Mesenchymal stem cell (in vitro differentiated cells and primary cell): ENCODE measurements around the gene VRK2.
A peak's percentile ranks its signal among the peaks of the same experiment; 100 is the strongest.

ENCODE experiments used
- DNase-seq: peaks from one replicate; pipeline ENCODE4 v3.0.0-alpha.2; 2013
- H2AFZ ChIP-seq: one replicate; pipeline ENCODE4 v1.6.1; 2013; ENCODE audit warnings: low read depth, mild to moderate bottlenecking, control low read depth, inconsistent platforms, low read length, moderate library complexity
- H2AK5ac ChIP-seq: 2 replicates; pipeline ENCODE4 v1.6.1; 2013; ENCODE audit warnings: low read length, moderate library complexity, mild to moderate bottlenecking, inconsistent platforms; ENCODE audit not compliant: severe bottlenecking
- H2BK120ac ChIP-seq: one replicate; pipeline ENCODE4 v1.6.1; 2013; ENCODE audit warnings: low read depth, mild to moderate bottlenecking, inconsistent platforms, low read length, moderate library complexity
- H2BK12ac ChIP-seq, 2 experiments: one replicate each; pipeline ENCODE4 v1.6.1; 2013; ENCODE audit warnings: inconsistent platforms in 2 of 2, low read length in 2 of 2, mild to moderate bottlenecking in 2 of 2, moderate library complexity in 2 of 2, control low read depth in 1 of 2
- H2BK15ac ChIP-seq: one replicate; pipeline ENCODE4 v1.6.1; 2013; ENCODE audit warnings: mild to moderate bottlenecking, low read depth, inconsistent platforms; ENCODE audit not compliant: poor library complexity, severe bottlenecking
- H2BK5ac ChIP-seq: 2 replicates; pipeline ENCODE4 v1.6.1; 2013; ENCODE audit warnings: low read depth, mild to moderate bottlenecking, low read length, control low read depth, inconsistent platforms; ENCODE audit not compliant: poor library complexity, severe bottlenecking
- H3K14ac ChIP-seq, 2 experiments: one replicate each; pipeline ENCODE4 v1.6.1; 2013; ENCODE audit warnings: inconsistent platforms in 2 of 2, low read length in 2 of 2, control low read depth in 1 of 2, mild to moderate bottlenecking in 1 of 2, moderate library complexity in 1 of 2
- H3K18ac ChIP-seq, 2 experiments: one replicate each; pipeline ENCODE4 v1.6.1; 2013; ENCODE audit warnings: inconsistent platforms in 2 of 2, low read length in 2 of 2, control low read depth in 1 of 2, low read depth in 1 of 2, mild to moderate bottlenecking in 1 of 2
- H3K23ac ChIP-seq, 2 experiments: one replicate each; pipeline ENCODE4 v1.6.1; 2013; ENCODE audit warnings: inconsistent platforms in 2 of 2, low read length in 2 of 2, mild to moderate bottlenecking in 2 of 2, moderate library complexity in 2 of 2, control low read depth in 1 of 2
- H3K27ac ChIP-seq: 2 replicates; pipeline ENCODE4 v1.5.1; 2013; ENCODE audit warnings: mild to moderate bottlenecking, moderate library complexity, low read length, control low read depth, inconsistent platforms; ENCODE audit not compliant: poor library complexity, severe bottlenecking
- H3K27me3 ChIP-seq, 2 experiments: 2 replicates each; pipeline versions ENCODE4 v1.6.1 to v1.7.0; 2013; ENCODE audit warnings: low read length in 2 of 2, mild to moderate bottlenecking in 2 of 2, moderate library complexity in 2 of 2, control low read depth in 1 of 2, inconsistent platforms in 1 of 2; ENCODE audit not compliant: control insufficient read depth in 1 of 2, insufficient read depth in 1 of 2
- H3K36me3 ChIP-seq, 2 experiments: 2 replicates each; pipeline versions ENCODE4 v1.6.1 to v1.7.0; 2013; ENCODE audit warnings: low read length in 2 of 2, control low read depth in 1 of 2, inconsistent platforms in 1 of 2, low read depth in 1 of 2, mild to moderate bottlenecking in 1 of 2; ENCODE audit not compliant: insufficient read depth in 2 of 2, control insufficient read depth in 1 of 2
- H3K4ac ChIP-seq, 2 experiments: one replicate each; pipeline ENCODE4 v1.6.1; 2013; ENCODE audit warnings: inconsistent platforms in 2 of 2, low read length in 2 of 2, mild to moderate bottlenecking in 2 of 2, moderate library complexity in 2 of 2, control low read depth in 1 of 2, low read depth in 1 of 2
- H3K4me1 ChIP-seq: 2 replicates; pipeline ENCODE4 v1.6.1; 2013; ENCODE audit warnings: low read depth, low read length, control low read depth; ENCODE audit not compliant: control insufficient read depth, insufficient read depth
- H3K4me2 ChIP-seq: 2 replicates; pipeline ENCODE4 v1.6.1; 2013; ENCODE audit warnings: low read length, mild to moderate bottlenecking, inconsistent platforms; ENCODE audit not compliant: poor library complexity, severe bottlenecking
- H3K4me3 ChIP-seq, 2 experiments: 2 replicates each; pipeline versions ENCODE4 v1.5.1 to v1.7.0; 2013; ENCODE audit warnings: low read length in 2 of 2, mild to moderate bottlenecking in 2 of 2, control low read depth in 1 of 2, low read depth in 1 of 2; ENCODE audit not compliant: insufficient read depth in 1 of 2
- H3K79me1 ChIP-seq: replicated peaks from 2 replicates; pipeline ENCODE4 v1.6.1; 2013; ENCODE audit warnings: mild to moderate bottlenecking, control low read depth, low read length, inconsistent platforms; ENCODE audit not compliant: poor library complexity, severe bottlenecking
- H3K9ac ChIP-seq: 2 replicates; pipeline ENCODE4 v1.7.0; 2013; ENCODE audit warnings: mild to moderate bottlenecking, low read length, moderate library complexity
- H3K9me3 ChIP-seq: 2 replicates; pipeline ENCODE4 v1.7.0; 2013; ENCODE audit warnings: mild to moderate bottlenecking, low read length; ENCODE audit not compliant: control insufficient read depth
- H4K8ac ChIP-seq: one replicate; pipeline ENCODE4 v1.6.1; 2013; ENCODE audit warnings: inconsistent platforms, mild to moderate bottlenecking, low read length, moderate library complexity
- H4K91ac ChIP-seq: one replicate; pipeline ENCODE4 v1.6.1; 2013; ENCODE audit warnings: mild to moderate bottlenecking, low read length, inconsistent platforms
- WGBS: methylation state at CpG from one replicate; pipeline ENCODE4 v1.1.7; 2013; ENCODE audit warnings: mixed read lengths; 5-methylcytosine and 5-hydroxymethylcytosine counted together

The VRK2 gene

DNA sequence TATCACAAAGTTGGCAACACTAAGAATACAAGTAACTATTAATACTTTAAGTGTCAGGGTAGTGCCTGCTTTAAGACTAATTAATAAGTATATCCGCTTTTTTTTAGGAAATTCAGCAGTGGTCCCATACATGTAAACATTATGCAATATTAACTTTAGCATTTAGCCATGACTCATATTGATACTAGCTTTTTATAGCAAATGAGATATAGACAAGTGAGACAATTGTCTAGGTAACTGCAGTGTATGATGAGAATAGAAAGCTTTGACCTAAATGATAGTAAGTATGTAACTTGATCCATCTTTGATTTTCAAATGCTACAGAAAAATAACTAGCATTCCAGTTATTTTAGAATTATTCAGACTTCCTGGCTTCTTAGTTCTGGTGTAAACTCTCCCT is 27.4 kb upstream of the VRK2 start:
- Histone ChIP-seq H2AFZ (no peak overlapping the region), H2AK5ac (no peak overlapping the region), H3K9me3 (peaks cover 2% of the 10 kb centered on the region), H2BK12ac (no peak overlapping the region), H3K9ac (no peak overlapping the region), H3K23ac (no peak overlapping the region), H3K27me3 (no peaks in the 10 kb centered on the region), H3K4ac (no peak overlapping the region), H3K14ac (no peak overlapping the region), H4K8ac (no peak overlapping the region), H3K4me3 (no peak overlapping the region), H3K4me2 (no peak overlapping the region), H3K4me1 (no peaks in the 10 kb centered on the region), H3K18ac (no peak overlapping the region), H2BK120ac (no peak overlapping the region), H3K79me1 (no peaks in the 10 kb centered on the region), H3K36me3 (no peaks in the 10 kb centered on the region), H4K91ac (no peak overlapping the region), H3K27ac (no peak overlapping the region), H2BK15ac (no peak overlapping the region), H2BK5ac (no peak overlapping the region)
- no CpG with 5 or more reads among the region's 1 CpG for WGBS
- DNase-seq, result no peak

DNA sequence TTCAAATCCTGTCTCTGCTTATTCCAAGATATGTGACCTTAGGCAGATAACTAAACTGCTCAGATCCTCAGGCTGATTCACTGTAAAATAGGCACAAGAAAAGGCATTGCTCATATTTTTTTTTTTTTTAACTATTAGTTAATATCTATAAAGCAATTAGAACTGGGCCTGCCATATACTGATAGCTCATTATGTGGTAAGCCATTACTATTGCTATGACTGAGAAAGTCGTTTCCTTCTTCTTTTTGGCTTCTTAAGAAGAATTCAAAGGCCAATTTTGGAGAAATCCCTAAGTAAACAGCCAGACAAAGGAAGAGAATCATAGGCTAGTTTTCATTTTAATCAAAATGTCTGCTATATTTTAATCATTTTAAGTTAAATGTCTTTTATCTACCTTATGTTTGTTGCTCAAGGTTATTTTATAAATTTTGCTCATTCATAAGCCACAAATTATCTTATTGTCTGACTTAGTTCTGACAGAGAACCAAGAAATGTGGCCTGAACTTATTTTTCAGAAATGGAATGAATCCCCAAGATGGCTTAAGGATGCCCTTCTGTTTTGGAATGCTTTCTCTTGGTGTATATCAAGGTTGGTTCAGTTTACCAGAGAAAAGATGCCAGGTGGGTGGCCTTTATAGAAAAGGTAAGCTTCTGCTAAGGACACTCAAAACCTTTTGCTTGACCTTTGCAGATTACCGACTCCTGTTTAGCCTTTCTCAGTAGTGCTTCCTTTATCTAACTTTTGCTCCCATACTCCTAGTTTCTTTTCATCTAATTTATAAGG is 21.3 kb upstream of the VRK2 start:
- H2BK12ac ChIP-seq, result no peak overlapping the region
- no peak overlapping the region for H3K4ac ChIP-seq
- H3K4me3 ChIP-seq, result no peak overlapping the region
- no peak overlapping the region for H2AFZ ChIP-seq
- H4K91ac ChIP-seq, result no peak overlapping the region
- 88% methylated on average over 1 of the region's 2 CpGs for WGBS
- H3K18ac ChIP-seq, result no peak overlapping the region
- no peak for DNase-seq
- H3K9ac ChIP-seq, result no peak overlapping the region
- H3K14ac ChIP-seq, result no peak overlapping the region
- H2BK120ac ChIP-seq, result no peak overlapping the region
- H3K36me3 ChIP-seq, result no peaks in the 10 kb centered on the region
- H4K8ac ChIP-seq, result no peak overlapping the region
- no peaks in the 10 kb centered on the region for H3K27me3 ChIP-seq
- no peak overlapping the region for H3K23ac ChIP-seq
- no peaks in the 10 kb centered on the region for H3K4me1 ChIP-seq
- no peak overlapping the region for H3K27ac ChIP-seq
- H2AK5ac ChIP-seq, result no peak overlapping the region
- no peaks in the 10 kb centered on the region for H3K79me1 ChIP-seq
- no peak overlapping the region for H2BK15ac ChIP-seq
- no peak overlapping the region for H3K4me2 ChIP-seq
- H3K9me3 ChIP-seq, result no peaks in the 10 kb centered on the region
- no peak overlapping the region for H2BK5ac ChIP-seq

- Histone ChIP-seq H2BK120ac (no peak overlapping the region), H3K18ac (no peak overlapping the region), H4K91ac (no peak overlapping the region), H3K4me2 (no peak overlapping the region), H3K4me1 (no peaks in the 10 kb centered on the region), H3K23ac (no peak overlapping the region), H3K4ac (no peak overlapping the region), H2AK5ac (no peak overlapping the region), H2BK15ac (no peak overlapping the region), H4K8ac (no peak overlapping the region), H3K36me3 (no peaks in the 10 kb centered on the region), H3K14ac (no peak overlapping the region), H3K27me3 (no peaks in the 10 kb centered on the region), H3K27ac (no peak overlapping the region), H2BK12ac (no peak overlapping the region), H3K4me3 (no peak overlapping the region), H3K9me3 (no peaks in the 10 kb centered on the region), H3K9ac (no peak overlapping the region), H3K79me1 (no peaks in the 10 kb centered on the region), H2AFZ (no peak overlapping the region), H2BK5ac (no peak overlapping the region)
- DNase-seq, result no peak
Observed at GRCh38 chr2:58027029-58027428, 19.6 kb upstream of the VRK2 start.

GRCh38 chr2:58030771-58031170 is 15.8 kb upstream of the VRK2 start:
- Histone ChIP-seq H2BK5ac (no peak overlapping the region), H3K23ac (no peak overlapping the region), H3K4me1 (no peaks in the 10 kb centered on the region), H3K36me3 (no peaks in the 10 kb centered on the region), H3K79me1 (no peaks in the 10 kb centered on the region), H3K14ac (peak overlapping the region in 1 of 2 experiments; percentile 44), H2AFZ (no peak overlapping the region), H3K27me3 (no peaks in the 10 kb centered on the region), H4K91ac (no peak overlapping the region), H3K18ac (no peak overlapping the region), H2BK15ac (no peak overlapping the region), H3K9me3 (no peaks in the 10 kb centered on the region), H2AK5ac (no peak overlapping the region), H3K4me2 (no peak overlapping the region), H3K4ac (no peak overlapping the region), H2BK12ac (no peak overlapping the region), H3K9ac (no peak overlapping the region), H3K4me3 (no peak overlapping the region), H4K8ac (no peak overlapping the region), H2BK120ac (no peak overlapping the region), H3K27ac (no peak overlapping the region)
- 90% methylated on average over 1 of the region's 1 CpG for WGBS
- DNase-seq, result no peak
